Measurements from ENCODE around the gene KRT78. TPM values are rescaled to one million over a fixed set of nuclear protein-coding genes. Genes with fewer than 3 reads are reported as not detected.

KRT78 gene
- total and polyA plus RNA-seq, 9 of the 15 experiments (the other 6 are each of a cell fraction or from before 2014, with no cell fraction given) = not detected

DNA sequence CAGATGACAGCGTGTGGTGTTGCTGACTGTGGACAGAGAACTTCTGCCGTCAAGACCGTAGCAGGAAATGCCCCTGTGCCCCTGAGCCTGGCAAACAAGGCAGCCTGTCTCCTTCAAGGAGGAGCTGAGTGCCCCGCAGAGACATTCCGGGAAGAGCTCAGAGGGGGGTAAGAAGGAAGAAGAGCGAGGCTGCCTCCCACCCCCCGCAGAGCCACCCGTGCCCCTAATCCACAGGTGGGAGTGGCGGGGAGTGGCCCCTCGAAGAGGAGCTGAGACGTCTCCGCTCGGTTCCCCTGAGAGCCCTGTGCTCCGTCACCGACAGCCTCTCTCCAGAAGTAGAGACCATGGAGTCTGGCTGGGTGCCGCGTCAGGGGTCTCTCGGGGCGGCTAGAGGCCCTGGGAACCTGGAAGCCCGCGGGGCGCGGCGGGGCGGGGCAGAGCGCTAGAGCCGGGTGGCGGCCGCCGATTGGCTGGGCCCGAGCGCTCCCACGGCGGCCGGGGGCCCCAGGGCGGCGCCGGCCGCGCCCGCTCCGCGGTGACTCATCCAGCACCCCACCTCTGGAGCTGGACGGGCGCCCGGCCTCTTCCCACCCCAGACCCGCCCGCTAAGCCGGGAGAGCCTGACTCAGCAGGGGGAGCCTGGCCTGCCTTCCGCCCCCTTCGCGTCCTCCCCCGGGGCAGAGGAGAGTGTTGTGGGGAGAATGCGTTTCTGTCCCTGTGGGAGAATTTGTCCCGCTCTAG, 25.2 kb upstream of the KRT78 start (continued):
- TF ChIP-seq, protein P1, sequence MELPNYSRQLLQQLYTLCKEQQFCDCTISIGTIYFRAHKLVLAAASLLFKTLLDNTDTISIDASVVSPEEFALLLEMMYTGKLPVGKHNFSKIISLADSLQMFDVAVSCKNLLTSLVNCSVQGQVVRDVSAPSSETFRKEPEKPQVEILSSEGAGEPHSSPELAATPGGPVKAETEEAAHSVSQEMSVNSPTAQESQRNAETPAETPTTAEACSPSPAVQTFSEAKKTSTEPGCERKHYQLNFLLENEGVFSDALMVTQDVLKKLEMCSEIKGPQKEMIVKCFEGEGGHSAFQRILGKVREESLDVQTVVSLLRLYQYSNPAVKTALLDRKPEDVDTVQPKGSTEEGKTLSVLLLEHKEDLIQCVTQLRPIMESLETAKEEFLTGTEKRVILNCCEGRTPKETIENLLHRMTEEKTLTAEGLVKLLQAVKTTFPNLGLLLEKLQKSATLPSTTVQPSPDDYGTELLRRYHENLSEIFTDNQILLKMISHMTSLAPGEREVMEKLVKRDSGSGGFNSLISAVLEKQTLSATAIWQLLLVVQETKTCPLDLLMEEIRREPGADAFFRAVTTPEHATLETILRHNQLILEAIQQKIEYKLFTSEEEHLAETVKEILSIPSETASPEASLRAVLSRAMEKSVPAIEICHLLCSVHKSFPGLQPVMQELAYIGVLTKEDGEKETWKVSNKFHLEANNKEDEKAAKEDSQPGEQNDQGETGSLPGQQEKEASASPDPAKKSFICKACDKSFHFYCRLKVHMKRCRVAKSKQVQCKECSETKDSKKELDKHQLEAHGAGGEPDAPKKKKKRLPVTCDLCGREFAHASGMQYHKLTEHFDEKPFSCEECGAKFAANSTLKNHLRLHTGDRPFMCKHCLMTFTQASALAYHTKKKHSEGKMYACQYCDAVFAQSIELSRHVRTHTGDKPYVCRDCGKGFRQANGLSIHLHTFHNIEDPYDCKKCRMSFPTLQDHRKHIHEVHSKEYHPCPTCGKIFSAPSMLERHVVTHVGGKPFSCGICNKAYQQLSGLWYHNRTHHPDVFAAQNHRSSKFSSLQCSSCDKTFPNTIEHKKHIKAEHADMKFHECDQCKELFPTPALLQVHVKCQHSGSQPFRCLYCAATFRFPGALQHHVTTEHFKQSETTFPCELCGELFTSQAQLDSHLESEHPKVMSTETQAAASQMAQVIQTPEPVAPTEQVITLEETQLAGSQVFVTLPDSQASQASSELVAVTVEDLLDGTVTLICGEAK (IDR thresholded peaks at IDR 0.05) = no peak
- TF ChIP-seq, protein P1 (CRISPR knock-in tag; IDR thresholded peaks at IDR 0.05) = no peak
- TF ChIP-seq SRSF3 (IDR thresholded peaks at IDR 0.05; ENCODE audit: insufficient read depth, low read length) = peak; percentile 48; the same call in 1 of the 2 replicates
- TF ChIP-seq CAMTA2 (CRISPR knock-in tag; conservative IDR thresholded peaks at IDR 0.05) = no peak
- TF ChIP-seq, protein P2, sequence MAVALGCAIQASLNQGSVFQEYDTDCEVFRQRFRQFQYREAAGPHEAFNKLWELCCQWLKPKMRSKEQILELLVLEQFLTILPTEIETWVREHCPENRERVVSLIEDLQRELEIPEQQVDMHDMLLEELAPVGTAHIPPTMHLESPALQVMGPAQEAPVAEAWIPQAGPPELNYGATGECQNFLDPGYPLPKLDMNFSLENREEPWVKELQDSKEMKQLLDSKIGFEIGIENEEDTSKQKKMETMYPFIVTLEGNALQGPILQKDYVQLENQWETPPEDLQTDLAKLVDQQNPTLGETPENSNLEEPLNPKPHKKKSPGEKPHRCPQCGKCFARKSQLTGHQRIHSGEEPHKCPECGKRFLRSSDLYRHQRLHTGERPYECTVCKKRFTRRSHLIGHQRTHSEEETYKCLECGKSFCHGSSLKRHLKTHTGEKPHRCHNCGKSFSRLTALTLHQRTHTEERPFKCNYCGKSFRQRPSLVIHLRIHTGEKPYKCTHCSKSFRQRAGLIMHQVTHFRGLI (CRISPR knock-in tag; IDR thresholded peaks at IDR 0.05) = no peak
- TF ChIP-seq, protein P3, sequence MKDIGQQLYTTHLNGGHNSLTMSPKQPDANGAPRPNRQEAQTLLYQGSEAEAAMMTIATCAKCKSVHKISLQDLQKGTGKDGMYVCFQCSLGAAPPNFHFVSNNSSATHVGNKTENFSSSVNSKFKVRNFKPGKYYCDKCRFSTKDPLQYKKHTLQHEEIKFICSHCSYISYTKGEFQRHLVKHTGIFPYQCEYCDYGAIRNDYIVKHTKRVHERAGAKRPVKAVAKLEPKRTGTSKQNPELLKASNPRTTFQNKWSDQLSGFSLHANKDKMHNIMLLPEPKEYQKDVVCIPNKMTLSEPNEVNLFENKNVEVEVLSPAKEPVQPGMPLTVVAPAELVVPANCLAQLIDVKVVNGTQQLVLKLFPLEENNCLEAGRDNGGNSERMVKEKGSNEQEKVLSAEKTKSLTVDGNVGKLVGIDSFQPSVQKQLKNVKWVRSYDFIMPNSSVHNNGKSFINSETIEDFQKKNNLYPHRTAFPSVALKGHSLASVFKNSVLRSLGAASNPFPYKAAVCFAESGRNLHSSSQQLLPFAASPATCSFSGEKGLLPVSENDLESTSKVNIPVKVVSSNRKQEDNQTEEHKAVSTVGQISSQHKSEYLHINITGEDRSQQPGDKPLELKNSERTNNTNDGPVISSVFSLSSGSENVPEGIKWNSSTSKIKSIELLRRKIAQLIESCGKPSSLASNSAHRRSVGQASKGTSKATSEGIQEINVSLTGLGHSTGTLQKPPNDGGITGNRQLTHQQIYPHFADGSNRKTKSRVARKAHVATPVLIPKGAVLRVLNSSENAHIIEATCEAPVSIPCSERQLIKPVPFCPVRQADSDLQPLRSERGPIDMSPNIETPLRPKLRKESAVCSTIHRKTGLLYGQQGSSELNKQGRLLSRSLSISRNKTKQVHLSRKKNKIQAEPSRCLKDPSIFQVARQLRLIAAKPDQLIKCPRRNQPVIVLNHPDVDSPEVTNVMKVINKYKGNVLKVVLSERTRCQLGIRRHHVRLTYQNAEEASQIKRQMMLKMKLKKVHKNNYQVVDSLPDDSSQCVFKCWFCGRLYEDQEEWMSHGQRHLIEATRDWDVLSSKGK (CRISPR knock-in tag; IDR thresholded peaks at IDR 0.05) = no peak
- TF ChIP-seq, protein P4, sequence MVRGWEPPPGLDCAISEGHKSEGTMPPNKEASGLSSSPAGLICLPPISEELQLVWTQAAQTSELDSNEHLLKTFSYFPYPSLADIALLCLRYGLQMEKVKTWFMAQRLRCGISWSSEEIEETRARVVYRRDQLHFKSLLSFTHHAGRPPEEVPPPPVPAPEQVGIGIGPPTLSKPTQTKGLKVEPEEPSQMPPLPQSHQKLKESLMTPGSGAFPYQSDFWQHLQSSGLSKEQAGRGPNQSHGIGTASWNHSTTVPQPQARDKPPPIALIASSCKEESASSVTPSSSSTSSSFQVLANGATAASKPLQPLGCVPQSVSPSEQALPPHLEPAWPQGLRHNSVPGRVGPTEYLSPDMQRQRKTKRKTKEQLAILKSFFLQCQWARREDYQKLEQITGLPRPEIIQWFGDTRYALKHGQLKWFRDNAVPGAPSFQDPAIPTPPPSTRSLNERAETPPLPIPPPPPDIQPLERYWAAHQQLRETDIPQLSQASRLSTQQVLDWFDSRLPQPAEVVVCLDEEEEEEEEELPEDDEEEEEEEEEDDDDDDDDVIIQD (CRISPR knock-in tag; IDR thresholded peaks at IDR 0.05) = no peak
- no peak for TF ChIP-seq FOXJ2 (tag; IDR thresholded peaks at IDR 0.05)
- TF ChIP-seq SREBF2 (CRISPR knock-in tag; IDR thresholded peaks at IDR 0.05) = no peak
- TF ChIP-seq, protein P5, sequence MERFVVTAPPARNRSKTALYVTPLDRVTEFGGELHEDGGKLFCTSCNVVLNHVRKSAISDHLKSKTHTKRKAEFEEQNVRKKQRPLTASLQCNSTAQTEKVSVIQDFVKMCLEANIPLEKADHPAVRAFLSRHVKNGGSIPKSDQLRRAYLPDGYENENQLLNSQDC (CRISPR knock-in tag; IDR thresholded peaks at IDR 0.05) = no peak

Data from K562 (cell line).